Vagina (tissue), 2 donors: ENCODE data around the gene YARS1. TPM values are rescaled to one million over a fixed set of nuclear protein-coding genes. Genes with fewer than 3 reads are reported as not detected.
A peak's percentile ranks its signal among the peaks of the same experiment; 100 is the strongest.

ENCODE experiments used
- DNase-seq, 2 donors: peaks; one replicate each; pipeline ENCODE4 v3.0.0-alpha.2; 2017; ENCODE audit errors: extremely low spot score in 2 of 2
- H3K27ac ChIP-seq: fragments of 200-600 bp; sonication (generic); one replicate; pipeline ENCODE4 v1.5.1; 2019
- H3K27me3 ChIP-seq: fragments of 200-600 bp; sonication (generic); one replicate; pipeline ENCODE4 v1.5.1; 2019
- H3K36me3 ChIP-seq, 2 donors: fragments of 200-600 bp; sonication (generic); one replicate each; pipeline ENCODE4 v1.5.1; 2017 to 2019
- H3K4me1 ChIP-seq: fragments of 200-600 bp; sonication (generic); one replicate; pipeline ENCODE4 v1.5.1; 2019
- H3K4me3 ChIP-seq, 2 donors: fragments of 200-600 bp; sonication (generic); 1 replicate in 1 of 2; 2 replicates in 1 of 2; pipeline ENCODE4 v1.5.1; 2016 to 2019
- H3K9me3 ChIP-seq: fragments of 200-600 bp; sonication (generic); one replicate; pipeline ENCODE4 v1.5.1; 2019
- CTCF ChIP-seq, 3 experiments: fragments of 450-650 bp in 2 of 3; fragments of 200-600 bp in 1 of 3; sonication (generic) in 1 of 3; IDR thresholded peaks; one replicate each; pipeline ENCODE4 v1.5.1; 2017 to 2019; ENCODE audit warnings: antibody characterized with exemption in 3 of 3, mild to moderate bottlenecking in 2 of 3, moderate library complexity in 2 of 3
- POLR2A ChIP-seq, 2 donors: fragments of 450-650 bp; IDR thresholded peaks; one replicate each; pipeline ENCODE4 v1.6.1; 2017; ENCODE audit warnings: antibody characterized with exemption in 2 of 2, mild to moderate bottlenecking in 2 of 2, moderate library complexity in 2 of 2
- POLR2AphosphoS5 ChIP-seq, 2 donors: sonication (generic); formaldehyde crosslinking; IDR thresholded peaks; one replicate each; pipeline ENCODE4 v1.9.0; 2017; ENCODE audit warnings: antibody characterized with exemption in 2 of 2, mild to moderate bottlenecking in 2 of 2, low read depth in 1 of 2; ENCODE audit not compliant: insufficient read depth in 1 of 2
- intact Hi-C: fragments of 100-400 bp; cut with DNase I; formaldehyde crosslinking; loops from one replicate; pipeline ENCODE4 v1.15.1; 2023
- total RNA-seq: library from RNA; depleted of rRNA; stranded (reverse); fragments of >200 nt; gene quantifications from one replicate; pipeline ENCODE4 v1.2.3, GENCODE V29; 2016

YARS1 gene
- total RNA-seq, 1 donor from 2014 or later = 41.3 TPM

GRCh38 chr1:32816676-32817158 lies 441 bp downstream of the YARS1 start:
- Histone ChIP-seq H3K4me3 (peak overlapping the region; percentile 91 to 97), H3K4me1 (peaks cover 60% of the 10 kb centered on the region), H3K27ac (peak overlapping the region; percentile 96), H3K36me3 (no peaks in the 10 kb centered on the region), H3K27me3 (no peaks in the 10 kb centered on the region), H3K9me3 (no peaks in the 10 kb centered on the region)
- TF ChIP-seq POLR2AphosphoS5 (IDR thresholded peaks at IDR 0.05; ENCODE audit: insufficient read depth in 1 of 2, low read depth in 1 of 2) (no peak), CTCF (IDR thresholded peaks at IDR 0.05) (no peak), POLR2A (IDR thresholded peaks at IDR 0.05) (no peak)
- DNase-seq = peak in 1 of 2 donors; percentile 85
- intact Hi-C loops = no loop called here

- no peaks in the 10 kb centered on the region for H3K27me3 ChIP-seq
- intact Hi-C loops = no loop called here
- no peak for DNase-seq
- TF ChIP-seq POLR2A (IDR thresholded peaks at IDR 0.05) (no peak), CTCF (IDR thresholded peaks at IDR 0.05) (no peak), POLR2AphosphoS5 (IDR thresholded peaks at IDR 0.05; ENCODE audit: insufficient read depth in 1 of 2, low read depth in 1 of 2) (no peak)
- H3K27ac ChIP-seq = peak overlapping the region; percentile 96
- peaks cover 0 to 19% of the 10 kb centered on the region in 2 donors for H3K36me3 ChIP-seq
- peak overlapping the region in 1 of 2 donors; percentile 15 for H3K4me3 ChIP-seq
- H3K9me3 ChIP-seq = no peaks in the 10 kb centered on the region
- peaks cover 46% of the 10 kb centered on the region for H3K4me1 ChIP-seq
These were observed 3.0 kb downstream of the YARS1 start for GRCh38 chr1:32813941-32814739.

GRCh38 chr1:32811917-32812316 lies 5.2 kb downstream of the YARS1 start:
- DNase-seq = no peak
- H3K27ac ChIP-seq = no peak overlapping the region

GRCh38 chr1:32811265-32811664 lies 5.9 kb downstream of the YARS1 start:
- Histone ChIP-seq H3K27ac (no peak overlapping the region), H3K36me3 (peaks cover 0 to 23% of the 10 kb centered on the region in 2 donors), H3K9me3 (no peaks in the 10 kb centered on the region), H3K4me3 (no peak overlapping the region), H3K4me1 (peaks cover 31% of the 10 kb centered on the region), H3K27me3 (no peaks in the 10 kb centered on the region)
- DNase-seq = no peak
- TF ChIP-seq POLR2AphosphoS5 (IDR thresholded peaks at IDR 0.05; ENCODE audit: insufficient read depth in 1 of 2, low read depth in 1 of 2) = no peak
- no peak for TF ChIP-seq POLR2A (IDR thresholded peaks at IDR 0.05)
- TF ChIP-seq CTCF (IDR thresholded peaks at IDR 0.05) = no peak
- intact Hi-C loops = no loop called here

More at GRCh38 chr1:32811917-32812316, 5.2 kb downstream of the YARS1 start:
- Histone ChIP-seq H3K36me3 (peaks cover 0 to 23% of the 10 kb centered on the region in 2 donors), H3K4me1 (peaks cover 37% of the 10 kb centered on the region), H3K4me3 (no peak overlapping the region), H3K9me3 (no peaks in the 10 kb centered on the region), H3K27me3 (no peaks in the 10 kb centered on the region)
- TF ChIP-seq POLR2A (IDR thresholded peaks at IDR 0.05) (no peak), CTCF (IDR thresholded peaks at IDR 0.05) (no peak), POLR2AphosphoS5 (IDR thresholded peaks at IDR 0.05; ENCODE audit: insufficient read depth in 1 of 2, low read depth in 1 of 2) (no peak)
- intact Hi-C loops = no loop called here

GRCh38 chr1:32810358-32810757 lies 6.8 kb downstream of the YARS1 start:
- no peaks in the 10 kb centered on the region for H3K9me3 ChIP-seq
- peaks cover 22% of the 10 kb centered on the region for H3K4me1 ChIP-seq
- intact Hi-C loops = no loop called here
- H3K36me3 ChIP-seq = peaks cover 0 to 28% of the 10 kb centered on the region in 2 donors
- no peak for DNase-seq
- no peak overlapping the region for H3K4me3 ChIP-seq
- H3K27ac ChIP-seq = no peak overlapping the region
- TF ChIP-seq CTCF (IDR thresholded peaks at IDR 0.05) = no peak
- H3K27me3 ChIP-seq = no peaks in the 10 kb centered on the region
